Bronchial epithelial cell (primary cell): Measurements from ENCODE around the gene PREB. TPM values are rescaled to one million over a fixed set of nuclear protein-coding genes. Genes with fewer than 3 reads are reported as not detected.

Experiments used
- DNase-seq: peaks from one replicate; pipeline ENCODE4 v3.0.0-alpha.2; 2010; ENCODE audit warnings: low read depth
- FAIRE-seq: peaks from 2 replicates; lab custom pipeline; 2011; peaks lifted over from hg19 to GRCh38; lab: Jason Lieb, UNC
- H3K27me3 ChIP-seq: 2 replicates; pipeline ENCODE4 v1.5.1; 2011; ENCODE audit warnings: low read length; ENCODE audit not compliant: control insufficient read depth, insufficient read depth
- H3K36me3 ChIP-seq: 2 replicates; pipeline ENCODE4 v1.5.1; 2011; ENCODE audit warnings: low read length; ENCODE audit not compliant: control insufficient read depth, insufficient read depth
- H3K4me3 ChIP-seq: 2 replicates; pipeline ENCODE4 v1.5.1; 2011; ENCODE audit warnings: mild to moderate bottlenecking, low read depth, low read length, control low read depth
- total RNA-seq: library from RNA; depleted of rRNA; stranded (reverse); fragments of >200 nt; gene quantifications from 2 replicates; pipeline ENCODE4 v1.2.1, GENCODE V29; 2014
- TF ChIP-seq, protein P1 (sequence below): IDR thresholded peaks from 2 replicates; pipeline ENCODE4 v1.5.1; 2011; ENCODE audit warnings: mild to moderate bottlenecking, moderate library complexity, low read length, control low read depth, inconsistent platforms; ENCODE audit not compliant: insufficient read depth, severe bottlenecking

PREB gene
- total RNA-seq, 1 donor from 2014 or later = 46.1 TPM

DNA sequence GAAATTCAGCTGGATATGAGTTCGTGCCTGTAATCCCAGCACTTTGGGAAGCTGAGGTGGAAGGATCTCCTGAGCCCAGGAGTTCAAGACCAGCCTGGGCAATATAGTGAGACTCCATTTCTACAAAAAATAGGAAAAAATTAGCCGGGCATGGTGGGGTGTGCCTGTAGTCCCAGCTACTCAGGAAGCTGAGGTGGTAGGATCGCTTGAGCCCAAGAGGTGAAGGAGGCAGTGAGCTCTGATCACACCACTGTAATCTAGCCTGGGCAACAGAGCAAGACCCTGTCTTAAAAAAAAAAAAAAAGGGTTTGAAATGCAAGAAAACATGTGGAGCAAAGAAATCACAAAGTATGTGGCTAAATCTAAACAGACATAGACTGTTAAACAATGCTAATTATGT, 25.4 kb downstream of the PREB start:
- Histone ChIP-seq H3K36me3 (no peaks in the 10 kb centered on the region), H3K4me3 (no peak overlapping the region), H3K27me3 (peaks cover 3% of the 10 kb centered on the region)
- TF ChIP-seq, protein P1, sequence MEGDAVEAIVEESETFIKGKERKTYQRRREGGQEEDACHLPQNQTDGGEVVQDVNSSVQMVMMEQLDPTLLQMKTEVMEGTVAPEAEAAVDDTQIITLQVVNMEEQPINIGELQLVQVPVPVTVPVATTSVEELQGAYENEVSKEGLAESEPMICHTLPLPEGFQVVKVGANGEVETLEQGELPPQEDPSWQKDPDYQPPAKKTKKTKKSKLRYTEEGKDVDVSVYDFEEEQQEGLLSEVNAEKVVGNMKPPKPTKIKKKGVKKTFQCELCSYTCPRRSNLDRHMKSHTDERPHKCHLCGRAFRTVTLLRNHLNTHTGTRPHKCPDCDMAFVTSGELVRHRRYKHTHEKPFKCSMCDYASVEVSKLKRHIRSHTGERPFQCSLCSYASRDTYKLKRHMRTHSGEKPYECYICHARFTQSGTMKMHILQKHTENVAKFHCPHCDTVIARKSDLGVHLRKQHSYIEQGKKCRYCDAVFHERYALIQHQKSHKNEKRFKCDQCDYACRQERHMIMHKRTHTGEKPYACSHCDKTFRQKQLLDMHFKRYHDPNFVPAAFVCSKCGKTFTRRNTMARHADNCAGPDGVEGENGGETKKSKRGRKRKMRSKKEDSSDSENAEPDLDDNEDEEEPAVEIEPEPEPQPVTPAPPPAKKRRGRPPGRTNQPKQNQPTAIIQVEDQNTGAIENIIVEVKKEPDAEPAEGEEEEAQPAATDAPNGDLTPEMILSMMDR = no peak
- FAIRE-seq (no peak), DNase-seq (no peak)

- Histone ChIP-seq H3K27me3 (peaks cover 2% of the 10 kb centered on the region), H3K36me3 (no peaks in the 10 kb centered on the region), H3K4me3 (no peak overlapping the region)
- TF ChIP-seq, protein P1 = no peak
- DNase-seq (no peak), FAIRE-seq (no peak)
These were observed 26.2 kb downstream of the PREB start for GRCh38 chr2:27108221-27108620.

DNA sequence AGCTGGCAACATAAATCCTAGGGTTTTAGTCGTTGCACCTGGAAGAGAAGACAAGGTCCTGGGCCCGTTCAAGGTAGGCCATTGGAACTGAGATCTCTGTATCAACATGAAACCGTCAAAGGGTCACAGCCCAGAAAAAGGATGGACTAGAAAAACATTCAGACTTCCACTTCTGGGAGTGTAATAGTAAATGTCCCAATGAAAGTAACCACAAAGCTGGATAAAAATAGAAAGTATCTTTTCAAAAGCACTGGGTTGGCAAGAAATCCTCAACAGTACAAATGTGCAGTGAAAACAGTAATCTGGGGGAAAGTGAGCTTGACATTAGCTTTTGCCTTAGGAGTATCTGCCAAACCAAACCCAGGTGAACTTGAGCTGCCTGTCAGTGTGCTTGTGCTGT, 28.5 kb downstream of the PREB start:
- TF ChIP-seq, protein P1 = no peak
- DNase-seq (no peak), FAIRE-seq (no peak)
- Histone ChIP-seq H3K36me3 (no peaks in the 10 kb centered on the region), H3K4me3 (no peak overlapping the region), H3K27me3 (peaks cover 2% of the 10 kb centered on the region)

- Histone ChIP-seq H3K27me3 (peaks cover 2% of the 10 kb centered on the region), H3K4me3 (no peak overlapping the region), H3K36me3 (no peaks in the 10 kb centered on the region)
- DNase-seq (no peak), FAIRE-seq (no peak)
- TF ChIP-seq, protein P1 = no peak
These were observed 32.1 kb downstream of the PREB start for GRCh38 chr2:27102329-27102728.

DNA sequence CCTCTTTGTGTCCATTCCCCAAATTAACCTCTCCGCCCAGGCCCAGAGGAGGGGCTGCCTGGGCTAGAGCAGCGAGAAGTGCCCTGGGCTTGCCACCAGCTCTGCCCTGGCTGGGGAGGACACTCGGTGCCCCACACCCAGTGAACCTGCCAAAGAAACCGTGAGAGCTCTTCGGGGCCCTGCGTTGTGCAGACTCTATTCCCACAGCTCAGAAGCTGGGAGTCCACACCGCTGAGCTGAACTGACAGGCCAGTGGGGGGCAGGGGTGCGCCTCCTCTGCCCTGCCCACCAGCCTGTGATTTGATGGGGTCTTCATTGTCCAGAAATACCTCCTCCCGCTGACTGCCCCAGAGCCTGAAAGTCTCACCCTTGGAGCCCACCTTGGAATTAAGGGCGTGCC, 34.4 kb downstream of the PREB start:
- Histone ChIP-seq H3K4me3 (no peak overlapping the region), H3K27me3 (no peaks in the 10 kb centered on the region), H3K36me3 (no peaks in the 10 kb centered on the region)
- FAIRE-seq (no peak), DNase-seq (no peak)
- TF ChIP-seq, protein P1 = no peak

GRCh38 chr2:27099334-27099955, 35.0 kb downstream of the PREB start:
- Histone ChIP-seq H3K4me3 (no peak overlapping the region), H3K36me3 (no peaks in the 10 kb centered on the region), H3K27me3 (no peaks in the 10 kb centered on the region)
- no peak for FAIRE-seq
- TF ChIP-seq, protein P1 = no peak
- no peak for DNase-seq
